GM19240 (cell line): Measurements from ENCODE around the gene MECR.
"Not testable (repeated sequence)": the region's sequence is repeated elsewhere in the genome, so short reads cannot be mapped to it uniquely, and the experiment has no call there.

ENCODE experiments used
- DNase-seq: peaks from one replicate; pipeline ENCODE4 v3.0.0; 2011; ENCODE audit warnings: low spot score; ENCODE audit not compliant: insufficient read length

Gene MECR

DNA sequence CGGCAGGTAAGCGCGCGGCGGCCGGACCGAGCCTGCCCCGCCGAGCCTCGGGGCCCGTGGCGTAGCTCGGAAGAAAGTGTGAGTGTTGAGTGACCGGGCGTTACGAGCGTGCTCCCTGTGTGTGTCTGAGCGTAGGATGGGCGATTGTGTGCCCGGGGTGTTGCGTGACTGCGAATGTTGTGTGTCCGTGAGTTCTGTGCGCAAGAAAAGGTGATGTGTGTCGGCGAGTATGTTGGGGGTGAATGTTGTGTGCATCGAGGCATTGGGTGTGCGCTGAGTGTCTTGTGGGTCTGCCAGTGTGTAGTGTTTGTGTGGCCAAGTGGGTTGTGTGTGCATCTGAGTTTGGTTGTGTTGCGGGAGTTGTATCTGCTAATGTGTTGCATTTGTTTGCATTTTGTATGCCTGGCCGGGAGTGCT lies 6.0 kb upstream of the MECR start:
- no peak for DNase-seq

DNA sequence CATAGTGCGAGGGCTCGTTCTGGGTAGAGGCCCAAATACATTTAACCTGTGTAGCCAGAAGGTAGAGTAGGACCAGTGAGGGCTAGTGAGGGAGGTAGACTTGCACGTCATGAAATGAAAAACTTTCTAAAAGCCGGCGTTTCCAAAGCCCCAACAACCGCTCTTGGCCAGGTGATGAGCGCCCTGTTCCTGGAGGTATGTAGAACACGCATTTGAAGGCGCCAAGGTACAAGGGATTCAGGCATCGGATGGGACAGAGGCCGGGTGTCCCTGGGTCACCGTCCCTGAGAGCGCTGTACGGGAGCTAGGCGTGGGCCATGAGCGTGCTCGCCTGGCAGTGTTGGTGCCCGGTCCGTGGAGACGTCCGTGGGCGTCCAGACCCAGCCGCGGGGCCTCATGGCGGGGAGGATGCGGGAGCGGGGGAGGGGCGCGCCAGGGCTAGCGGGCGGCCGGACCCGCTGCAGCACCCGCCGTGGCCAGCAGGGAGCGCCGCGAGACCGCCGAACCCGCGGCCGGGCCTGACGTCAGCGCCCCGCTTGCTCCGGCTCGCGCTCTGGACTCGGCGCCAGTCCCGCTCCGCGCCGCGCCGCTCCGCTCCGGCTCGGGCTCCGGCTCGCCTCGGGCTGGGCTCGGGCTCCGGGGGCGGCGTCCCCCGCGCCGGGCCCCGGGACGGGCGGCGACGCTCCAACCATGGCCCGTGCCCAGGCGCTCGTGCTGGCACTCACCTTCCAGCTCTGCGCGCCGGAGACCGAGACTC lies 5.4 kb upstream of the MECR start, which contains the start of gene PTPRU:
TSS of gene PTPRU (plus strand) at position 568 of the 757 bp plus-strand sequence. CDS start at position 691, 123 bp downstream.
- DNase-seq, result peak; percentile 84

DNA sequence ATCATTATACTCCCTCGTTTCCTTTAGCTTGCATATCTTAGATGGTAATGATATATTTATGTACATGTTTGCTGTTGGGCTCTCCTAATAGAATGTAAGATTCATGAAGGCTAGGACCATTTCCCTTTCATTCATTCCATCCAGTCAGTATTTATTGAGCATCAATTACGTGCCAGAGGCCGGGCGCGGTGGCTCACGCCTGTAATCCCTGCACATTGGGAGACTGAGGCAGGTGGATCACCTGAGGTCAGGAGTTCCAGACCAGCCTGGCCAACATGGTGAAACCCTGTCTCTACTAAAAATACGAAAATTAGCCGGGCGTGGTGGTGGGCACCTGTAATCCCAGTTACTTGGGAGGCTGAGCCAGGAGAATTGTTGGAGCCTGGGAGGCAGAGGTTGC lies 4.1 kb upstream of the MECR start:
- DNase-seq, result not testable (repeated sequence)

DNA sequence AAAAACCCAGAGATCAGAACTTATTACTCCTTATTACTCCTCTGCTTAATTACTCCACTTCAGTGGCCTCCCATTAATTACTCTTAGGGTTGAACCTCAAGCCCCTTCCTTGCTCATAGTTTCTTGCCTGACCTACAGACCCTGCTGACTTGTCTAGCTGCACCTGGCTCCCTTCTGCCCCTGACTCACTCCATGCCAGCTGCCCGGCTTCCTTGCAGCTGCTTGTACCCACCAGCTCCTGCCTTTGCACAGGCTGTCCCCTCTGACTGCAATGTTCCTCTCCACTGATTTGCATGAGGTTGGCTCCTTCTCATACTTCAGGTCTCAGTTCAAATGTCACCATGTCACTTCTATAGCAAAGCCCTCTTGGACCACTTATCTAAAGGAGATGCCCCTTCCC lies 3.7 kb upstream of the MECR start:
- no peak for DNase-seq

DNA sequence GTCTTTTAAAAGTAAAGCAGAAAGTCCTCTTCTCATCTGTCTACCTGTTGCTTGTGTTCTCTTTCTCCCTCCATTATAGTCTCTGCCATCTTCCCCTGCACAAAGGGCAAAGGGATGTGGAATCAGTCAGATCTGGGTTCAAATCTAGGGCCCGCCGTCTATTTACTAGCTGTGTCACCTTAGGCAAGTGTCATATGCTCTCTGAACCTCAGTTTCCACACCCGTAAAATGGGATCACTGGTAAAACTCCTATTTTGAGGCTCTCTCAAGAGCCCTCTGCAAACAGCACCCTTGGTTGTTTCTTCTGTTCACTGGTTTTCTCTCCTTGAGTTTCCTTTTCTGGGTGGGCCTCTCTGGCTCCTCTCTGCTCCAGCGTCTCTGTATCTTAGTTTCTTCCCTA lies 3.0 kb upstream of the MECR start:
- no peak for DNase-seq

DNA sequence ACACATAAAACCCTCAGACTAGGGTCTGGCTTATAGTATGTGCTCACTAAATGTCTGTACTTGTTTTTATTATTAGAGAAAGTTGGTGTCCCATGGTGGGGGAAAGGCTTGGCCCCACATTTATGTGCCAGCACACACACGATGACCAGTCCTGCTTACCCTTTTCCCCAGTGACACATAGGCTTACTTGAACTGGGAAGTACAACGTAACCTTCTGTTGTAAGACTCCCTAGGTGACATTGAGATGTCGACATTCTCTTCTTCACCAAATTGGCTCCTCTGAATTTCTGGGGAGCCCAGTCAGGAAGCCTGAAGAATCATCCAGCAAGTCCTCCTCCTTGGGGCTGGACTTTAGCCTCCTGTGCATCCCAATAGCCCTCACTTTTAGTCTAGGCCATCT lies 1.7 kb upstream of the MECR start:
- no peak for DNase-seq

DNA sequence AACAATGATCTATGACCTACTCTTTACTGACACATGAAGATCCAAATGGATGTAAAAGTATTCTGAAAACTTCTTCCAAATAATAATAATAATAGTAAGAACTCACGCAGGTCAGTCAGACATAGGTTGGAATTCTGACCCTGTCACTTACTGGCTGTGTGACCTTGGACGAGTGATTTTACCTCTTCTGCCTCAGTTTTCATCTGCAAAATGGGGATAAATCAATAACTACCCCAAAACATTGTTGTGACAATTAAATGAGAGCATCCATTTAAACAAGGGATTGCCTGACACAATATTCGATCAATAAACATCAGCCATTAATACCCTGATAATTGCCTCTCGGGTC lies 556 bp downstream of the MECR start:
- DNase-seq, result no peak

DNA sequence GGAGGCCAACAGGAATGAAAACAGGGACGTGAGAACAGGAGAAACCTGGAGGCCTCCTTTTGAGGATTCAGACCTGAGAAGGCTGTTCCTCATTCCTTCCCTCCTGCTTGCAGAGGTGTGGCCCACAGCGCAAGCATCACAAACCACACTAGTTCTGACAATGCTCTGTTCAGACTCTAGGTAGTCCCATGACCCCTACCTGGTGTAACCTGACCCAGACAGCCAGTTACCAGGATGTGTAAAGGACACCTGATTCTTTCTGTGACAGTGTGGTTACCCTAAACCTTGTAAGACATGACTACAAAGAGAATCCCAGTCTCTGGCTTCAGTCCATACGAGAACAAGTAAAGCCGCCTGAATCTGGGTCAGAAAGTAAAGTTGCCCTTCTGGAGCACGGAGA lies 3.2 kb downstream of the MECR start:
- DNase-seq, result no peak

DNA sequence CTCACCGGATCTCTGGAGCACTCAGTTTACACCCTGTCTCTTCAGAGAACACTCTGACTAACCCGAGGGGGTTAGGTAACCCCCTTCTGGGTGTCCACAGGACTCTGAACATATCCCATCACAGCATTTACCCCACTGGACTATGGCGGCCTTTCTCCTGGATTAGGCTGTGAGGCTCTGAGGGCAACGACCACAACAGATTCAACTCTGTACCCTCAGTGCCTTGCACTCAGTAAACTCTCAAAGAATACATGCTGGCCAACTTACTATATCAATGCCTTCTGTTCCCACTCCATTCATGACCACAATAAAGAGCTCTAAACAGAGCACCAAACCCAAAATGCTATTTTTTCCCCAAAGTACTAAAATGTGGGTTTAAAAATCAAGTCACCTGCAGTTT lies 5.4 kb downstream of the MECR start:
- no peak for DNase-seq

DNA sequence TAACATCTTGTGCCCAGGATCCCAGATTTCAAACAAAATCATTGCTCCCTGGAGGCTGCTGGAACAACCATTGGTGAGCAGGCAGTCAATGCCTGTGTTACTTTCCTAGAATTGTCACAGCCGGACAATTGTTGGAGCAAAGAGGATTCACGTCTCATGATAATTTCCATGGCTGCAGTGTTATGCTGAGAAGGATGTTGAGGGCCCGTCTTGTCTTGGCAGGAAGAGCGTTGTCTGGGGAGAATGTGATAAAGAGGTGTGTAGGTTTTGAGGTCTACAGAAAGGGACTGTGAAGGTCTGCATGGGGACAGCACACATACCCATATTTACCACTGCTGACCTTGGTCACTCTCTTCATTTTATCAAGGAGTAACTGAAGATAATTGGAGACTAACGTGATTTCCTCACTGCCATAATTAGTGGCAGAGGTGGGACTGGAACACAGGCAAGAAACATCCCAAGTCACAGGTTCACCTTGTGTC lies 6.3 kb downstream of the MECR start:
- DNase-seq, result no peak

DNA sequence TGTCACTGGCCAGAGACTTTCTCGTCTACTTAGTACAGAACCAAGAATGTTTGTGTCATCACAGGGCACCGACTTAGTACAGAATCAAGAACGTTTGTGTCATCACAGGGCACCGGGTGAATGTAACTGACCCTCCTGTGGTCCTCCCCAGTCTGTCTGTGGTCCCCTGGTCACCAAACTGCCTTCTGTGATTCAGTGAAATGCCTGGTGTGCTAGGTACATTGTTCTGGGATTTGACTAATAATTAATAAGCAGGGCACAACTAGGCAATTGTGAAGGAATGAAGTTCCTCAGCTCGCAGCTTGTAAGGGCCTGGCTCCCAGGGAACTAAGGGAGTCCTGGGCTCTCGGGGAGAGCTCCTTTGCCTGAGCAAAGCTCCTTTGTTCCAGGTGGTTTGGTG lies 7.2 kb downstream of the MECR start:
- DNase-seq, result no peak

DNA sequence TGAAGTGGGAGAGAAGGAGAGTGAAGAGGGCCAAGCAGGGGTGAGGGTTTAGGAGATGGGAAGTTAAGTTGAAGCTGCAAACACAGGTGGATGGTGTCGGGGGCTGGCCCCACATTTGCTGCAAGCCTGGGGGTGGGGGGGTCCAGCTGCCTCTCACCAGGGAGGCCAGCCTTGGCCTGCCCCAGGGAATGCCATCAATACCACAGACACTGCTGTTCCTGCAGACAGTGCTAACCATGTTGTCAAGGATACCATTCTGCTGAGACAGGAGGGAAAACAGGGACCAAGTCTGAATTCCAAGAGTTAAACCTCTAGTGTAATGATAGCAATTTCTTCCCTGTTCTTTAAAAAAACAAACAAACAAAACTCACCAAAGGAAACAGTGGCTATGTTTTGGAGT lies 8.0 kb downstream of the MECR start:
- DNase-seq, result no peak

DNA sequence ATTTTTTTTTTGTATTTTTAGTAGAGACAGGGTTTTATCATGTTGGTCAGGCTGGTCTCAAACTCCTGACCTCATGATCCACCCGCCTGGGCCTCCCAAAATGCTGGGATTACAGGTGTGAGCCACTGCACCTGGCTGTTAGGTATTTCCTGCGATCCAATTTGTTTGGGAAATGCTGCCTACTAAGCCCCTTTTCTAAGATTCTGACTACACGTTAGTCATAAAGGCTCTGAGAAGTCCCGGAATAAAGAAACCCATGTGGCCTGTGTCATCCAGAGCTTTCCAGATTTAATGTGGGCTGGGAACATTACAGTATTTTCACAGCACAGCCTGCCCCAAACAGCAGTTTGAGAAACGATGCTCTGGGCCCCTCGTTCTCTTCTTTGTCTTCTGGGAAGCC lies 8.5 kb downstream of the MECR start:
- not testable (repeated sequence) for DNase-seq

DNA sequence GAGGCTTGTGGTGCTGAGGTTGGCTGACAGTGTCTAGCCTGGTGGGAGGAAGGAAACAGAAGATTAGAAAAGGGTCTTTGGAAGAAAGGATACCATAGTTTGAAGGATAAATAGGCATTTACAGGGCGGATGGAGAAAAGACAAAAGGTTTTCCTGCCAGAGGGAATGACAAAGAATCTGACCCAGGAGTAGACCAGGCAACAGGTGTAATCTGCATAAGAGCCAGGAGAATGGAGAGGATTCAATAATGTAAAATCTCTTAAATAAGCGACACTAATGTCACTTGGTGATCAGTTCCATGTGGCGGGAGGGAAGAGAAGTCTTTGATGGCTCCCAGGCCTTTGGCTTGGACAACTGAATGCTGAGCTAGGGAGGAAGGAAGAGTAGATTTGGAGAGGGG lies 9.4 kb downstream of the MECR start:
- DNase-seq, result no peak

DNA sequence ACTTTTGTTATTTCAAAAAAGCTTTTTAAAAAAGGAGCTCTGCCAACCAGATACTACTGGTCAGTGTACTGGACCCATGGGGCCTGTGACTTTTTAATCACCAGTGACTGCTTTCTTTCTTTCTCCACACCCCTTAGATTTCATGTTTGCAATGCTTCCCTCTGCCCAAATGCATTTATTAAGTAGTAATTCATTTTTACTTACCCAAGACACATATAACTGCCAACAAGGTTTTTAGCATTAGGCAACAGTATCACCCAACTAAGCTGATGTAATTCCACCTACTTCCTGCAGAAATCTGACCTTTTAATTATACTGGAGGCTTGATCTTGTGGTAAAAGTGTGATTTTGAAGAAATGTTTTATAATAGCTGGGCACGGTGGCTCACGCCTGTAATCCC lies 12.5 kb downstream of the MECR start:
- no peak for DNase-seq

DNA sequence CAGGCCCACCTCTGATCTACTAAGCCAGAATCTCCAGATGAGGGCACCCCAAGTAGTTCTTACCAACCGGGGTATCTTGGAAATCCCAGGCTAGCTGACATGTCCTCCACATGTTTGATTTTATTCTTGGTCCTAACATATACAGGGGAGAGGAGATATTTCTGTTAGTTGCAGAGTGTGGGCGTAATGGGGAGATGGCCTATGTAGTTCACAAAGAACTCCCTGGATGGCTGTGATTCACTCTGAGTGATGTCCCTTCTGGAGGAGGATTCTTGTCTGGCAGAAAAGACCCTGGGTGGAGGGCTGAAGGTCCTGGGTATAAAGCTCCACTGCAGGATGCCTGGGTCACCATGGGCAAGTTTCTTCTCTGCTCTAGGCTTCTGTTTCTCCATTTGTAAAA lies 13.1 kb downstream of the MECR start:
- DNase-seq, result no peak

DNA sequence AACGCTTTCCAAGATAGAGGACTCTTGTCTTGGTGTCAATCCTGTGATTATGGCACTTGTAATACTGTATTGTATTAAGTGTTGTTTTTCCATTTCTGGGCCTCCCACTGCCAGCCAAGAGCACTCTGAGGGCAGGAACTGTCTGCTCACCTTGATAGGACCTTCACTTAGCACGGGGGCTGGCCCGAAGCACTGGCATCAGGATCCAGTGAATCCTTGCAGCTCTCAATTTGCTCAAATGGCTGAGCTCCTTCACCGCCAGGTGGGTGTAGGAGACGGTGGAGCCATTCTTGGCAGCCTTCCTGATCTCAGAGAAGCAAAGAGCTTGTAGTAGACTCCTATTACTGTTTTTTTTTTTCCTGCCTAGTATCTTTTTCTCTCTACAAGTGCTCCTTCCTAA lies 17.7 kb downstream of the MECR start:
- DNase-seq, result no peak

DNA sequence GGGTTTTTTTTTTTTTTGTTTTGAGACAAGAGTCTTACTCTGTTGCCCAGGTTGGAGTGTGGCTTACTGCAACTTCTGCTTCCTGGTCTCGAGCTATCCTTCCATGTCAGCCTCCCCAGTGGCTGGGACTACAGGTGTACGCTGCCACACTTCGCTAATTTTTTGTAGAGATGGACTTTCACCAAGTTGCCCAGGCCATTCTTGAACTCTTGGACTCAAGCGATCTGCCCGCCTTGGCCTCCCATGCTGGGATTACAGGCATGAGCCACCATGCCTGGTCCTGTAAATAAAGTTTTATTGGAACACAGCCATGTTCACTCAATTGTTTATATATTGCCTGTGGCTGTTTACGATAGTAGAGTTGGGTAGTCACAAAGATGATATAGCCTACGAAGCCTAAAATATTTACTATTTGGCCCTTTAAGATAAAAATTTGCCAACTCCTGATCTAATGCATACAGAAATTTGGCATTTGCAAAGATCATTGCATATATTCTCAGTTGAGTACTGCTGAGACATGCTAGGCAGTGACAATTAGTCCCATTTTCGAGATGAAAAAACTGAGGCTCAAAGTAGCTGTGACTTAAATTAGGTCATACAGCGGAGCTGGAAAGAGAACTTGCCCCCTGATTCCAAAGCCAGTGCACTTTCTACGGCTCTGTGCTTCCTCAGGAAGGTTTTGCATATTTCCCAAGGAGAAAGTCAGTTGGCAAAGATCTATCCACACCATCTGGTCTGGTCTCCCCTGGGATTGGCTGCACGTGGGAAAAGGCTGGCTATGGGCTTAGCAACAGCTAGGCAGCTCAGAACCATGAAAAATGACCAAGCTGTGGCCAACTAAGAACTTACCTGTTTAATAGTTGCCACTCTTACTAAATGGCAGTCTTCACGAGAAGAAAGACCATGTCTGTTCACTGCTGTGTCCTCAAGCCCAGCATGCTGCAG lies 19.4 kb downstream of the MECR start:
- no peak for DNase-seq

DNA sequence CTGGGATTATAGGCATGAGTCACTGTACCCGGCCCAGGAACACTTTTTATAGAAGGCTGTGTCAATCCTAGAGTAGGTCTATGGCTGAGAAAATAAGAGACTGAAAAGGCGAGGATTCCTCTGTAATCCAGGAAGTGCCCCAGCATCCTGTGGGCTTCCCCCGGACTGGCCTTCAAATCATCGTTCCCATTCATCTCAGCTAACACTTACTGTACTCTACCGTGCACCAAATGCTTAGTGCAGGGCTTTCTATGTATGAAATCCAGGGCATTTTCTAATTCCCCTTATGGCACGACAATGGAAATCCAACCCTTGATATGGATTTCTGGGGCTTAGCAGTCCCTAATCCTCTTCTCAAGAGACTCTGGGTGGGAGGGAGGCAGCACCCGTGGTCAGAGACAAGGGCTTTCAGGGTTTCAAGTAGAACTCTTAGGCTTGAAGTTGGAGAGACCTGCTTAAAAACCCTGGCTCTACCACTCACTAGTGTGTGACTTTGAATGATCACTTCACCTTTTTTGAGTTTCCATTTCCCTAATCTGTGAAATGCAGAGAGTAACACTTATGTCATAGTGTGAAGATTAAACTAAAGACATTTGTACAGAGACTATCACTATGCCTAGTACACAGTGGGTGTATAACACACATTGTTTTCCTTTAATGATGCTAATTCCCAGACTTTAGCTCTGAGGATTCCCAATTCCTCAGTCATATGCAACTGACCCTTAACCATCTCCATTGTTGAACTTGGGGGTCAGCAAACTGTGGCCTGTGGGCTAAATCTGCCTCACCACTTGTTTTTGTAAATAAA lies 20.3 kb downstream of the MECR start:
- peak; percentile 30 for DNase-seq

DNA sequence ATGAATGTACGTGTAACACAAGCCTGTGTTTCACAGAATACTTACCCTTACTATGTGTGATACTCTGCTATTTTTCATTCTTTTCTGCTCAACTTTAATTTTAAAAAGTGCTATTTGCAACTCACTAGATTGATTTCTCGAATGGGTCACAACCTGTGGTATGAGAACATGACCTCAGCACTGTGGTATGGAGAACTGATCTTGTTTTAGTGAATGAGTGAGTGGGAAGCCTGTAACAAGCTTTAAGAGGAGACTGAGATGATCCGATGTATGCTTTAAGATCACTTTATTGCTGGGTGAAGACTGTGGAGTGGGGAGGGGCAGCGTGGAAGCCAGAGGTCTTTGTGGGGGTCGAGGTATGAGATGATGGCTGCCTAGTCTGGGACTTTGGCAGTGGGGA lies 21.6 kb downstream of the MECR start:
- no peak for DNase-seq

DNA sequence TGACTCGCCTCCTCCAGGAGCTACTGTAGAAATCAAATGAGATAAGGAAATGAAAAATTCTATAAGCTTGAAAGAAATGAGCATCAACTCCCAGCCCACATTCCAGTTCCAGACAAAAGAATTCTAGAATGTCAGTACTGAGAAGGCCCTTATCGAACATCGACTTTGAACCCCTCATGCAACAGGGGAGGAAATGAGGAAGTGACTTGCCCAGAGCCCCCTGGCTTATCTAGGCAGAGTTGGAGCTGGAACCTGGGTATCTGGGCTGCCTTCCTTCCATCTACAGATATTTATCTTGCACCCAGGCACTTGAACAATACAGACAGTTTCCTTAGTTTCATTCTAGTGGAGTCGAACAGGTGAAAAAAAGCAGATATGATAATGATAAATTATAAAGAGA lies 22.3 kb downstream of the MECR start:
- DNase-seq, result no peak
